Colon (tissue), 2 donors: ENCODE data around the gene TMOD3.
"Not testable (repeated sequence)": the region's sequence is repeated elsewhere in the genome, so short reads cannot be mapped to it uniquely, and the experiment has no call there.

ENCODE experiments used
- FAIRE-seq: peaks from 2 replicates; lab custom pipeline; 2012; peaks lifted over from hg19 to GRCh38; lab: Jason Lieb, UNC
- donor health status: control.
- donor health status: control.

The TMOD3 gene

DNA sequence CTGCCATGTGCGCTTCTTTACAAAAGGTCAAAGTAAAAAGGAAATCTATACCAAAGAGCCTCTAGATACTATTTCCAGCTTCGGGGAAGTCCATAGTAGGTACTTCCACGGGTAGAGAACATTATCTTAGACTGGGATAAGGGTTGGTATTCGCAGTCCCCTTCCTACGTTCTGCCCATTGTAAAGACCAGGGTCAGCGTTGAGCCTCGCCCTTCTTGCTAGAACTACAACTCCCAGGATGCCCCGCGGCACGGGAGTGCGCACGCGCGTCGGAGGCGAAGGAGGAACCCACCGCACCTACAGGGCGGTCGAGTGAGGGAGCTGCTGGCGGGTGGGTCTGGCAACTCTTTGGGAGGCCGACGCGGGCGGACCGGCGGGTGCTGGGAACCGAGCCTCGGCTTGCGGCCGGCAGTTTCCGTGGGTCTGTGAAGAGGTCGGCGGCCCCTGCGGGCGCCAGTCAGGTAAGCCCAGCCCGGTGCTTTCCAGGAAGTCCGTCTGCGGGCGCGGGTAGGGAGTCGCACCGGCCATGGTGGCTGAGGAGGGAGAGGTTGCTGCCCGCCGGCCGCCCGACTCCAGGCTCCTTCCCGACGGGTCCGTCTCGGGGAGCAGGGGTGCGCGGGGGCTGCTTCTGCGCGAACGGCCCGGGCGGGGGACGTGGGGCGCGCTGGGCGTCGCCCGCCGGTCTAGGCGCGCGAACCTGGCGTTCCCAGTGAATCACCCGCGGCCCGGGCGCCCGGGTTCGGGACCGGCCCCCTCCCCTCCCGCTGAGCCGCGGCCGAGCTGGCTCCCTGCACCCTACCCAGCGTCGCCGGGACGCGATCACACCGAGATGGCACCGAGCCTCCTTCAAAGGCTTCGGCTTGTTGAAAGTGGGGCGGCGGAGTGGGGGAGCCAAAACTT is at the start of gene TMOD3:
Gene TMOD3 (plus strand): TSS at position 278 of the 900 bp plus-strand sequence. CDS start 33,232 bp downstream, outside the sequence.
- no peak for FAIRE-seq

DNA sequence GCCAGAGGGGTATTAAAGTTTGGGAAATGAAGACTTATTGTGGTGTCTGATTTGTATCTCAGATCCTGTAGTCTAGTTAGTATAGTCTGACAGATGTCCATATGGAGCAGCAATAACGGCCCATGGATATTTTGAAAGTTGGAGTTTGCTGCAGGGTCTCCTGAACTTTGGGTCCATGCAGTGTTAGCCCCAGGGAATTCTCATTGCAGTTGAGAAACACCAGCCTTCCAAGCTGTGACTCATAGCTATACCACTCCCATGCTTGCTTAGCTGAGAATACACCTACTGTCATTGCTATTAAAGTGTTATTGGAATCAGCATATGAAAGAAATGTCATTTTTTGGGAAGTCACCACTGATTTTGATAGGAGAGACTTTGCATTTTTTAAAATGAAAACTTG is 48.8 kb upstream of the TMOD3 start:
- FAIRE-seq, result no peak

DNA sequence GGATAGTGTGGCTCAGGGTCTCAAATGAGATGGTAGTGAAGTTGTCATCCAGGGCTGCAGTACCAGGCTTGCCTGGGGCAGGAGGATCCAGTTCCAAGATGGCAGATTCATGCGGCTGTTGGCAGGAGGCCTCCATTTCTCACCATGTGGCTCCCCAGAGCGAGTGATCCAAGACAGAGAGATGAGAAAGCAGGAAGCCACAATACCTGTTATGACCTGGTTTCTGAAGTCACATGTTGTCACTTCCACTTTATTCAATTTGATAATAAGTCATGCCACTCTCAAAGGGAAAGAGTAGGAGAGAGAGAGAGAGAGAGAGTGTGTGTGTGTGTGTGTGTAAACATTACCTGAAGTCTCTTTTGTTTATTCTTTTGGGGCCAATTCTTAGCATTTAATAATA is 47.9 kb upstream of the TMOD3 start:
- no peak for FAIRE-seq

DNA sequence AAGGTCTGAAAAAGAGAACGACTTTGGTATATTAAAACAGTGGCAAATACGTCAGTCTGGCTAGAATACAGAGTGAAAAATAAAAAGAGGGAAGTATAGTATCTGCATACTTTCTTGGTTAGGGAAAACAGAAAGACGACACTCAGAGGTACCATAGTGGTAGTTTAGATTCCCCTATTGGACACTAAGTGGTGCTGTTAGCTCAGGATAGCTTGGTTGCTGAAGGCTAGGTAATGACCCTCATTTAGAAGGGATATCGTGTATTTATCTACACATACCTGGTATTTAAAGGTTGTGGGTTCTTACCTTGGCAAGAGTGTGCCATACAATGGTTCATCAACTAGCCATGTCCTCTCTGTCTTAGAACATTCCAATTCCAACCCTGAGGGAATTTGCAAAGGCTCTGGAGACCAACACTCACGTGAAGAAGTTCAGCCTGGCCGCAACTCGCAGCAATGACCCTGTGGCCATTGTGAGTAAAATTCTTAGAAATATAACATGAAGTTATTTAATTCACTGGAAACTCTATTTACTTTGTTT is 47.0 kb upstream of the TMOD3 start:
- no peak for FAIRE-seq

DNA sequence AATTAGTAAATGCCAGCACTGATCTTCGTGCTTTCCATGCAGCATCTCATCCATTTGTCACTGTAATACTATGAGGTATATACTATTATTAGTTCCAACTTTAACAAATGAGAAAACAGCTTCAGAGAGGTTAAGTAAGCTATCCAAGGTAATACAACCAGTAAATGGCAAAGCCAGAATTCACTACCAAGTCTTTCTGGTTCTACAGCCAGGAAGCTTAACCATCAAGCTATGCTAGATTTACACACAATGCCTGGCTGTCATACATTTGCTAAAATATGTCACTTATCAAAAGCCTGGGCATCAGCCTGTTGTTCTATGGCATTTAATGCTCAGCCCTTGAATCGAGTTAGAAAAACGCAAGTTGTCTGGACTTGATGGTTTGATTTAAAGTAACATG is 45.5 kb upstream of the TMOD3 start:
- no peak for FAIRE-seq

DNA sequence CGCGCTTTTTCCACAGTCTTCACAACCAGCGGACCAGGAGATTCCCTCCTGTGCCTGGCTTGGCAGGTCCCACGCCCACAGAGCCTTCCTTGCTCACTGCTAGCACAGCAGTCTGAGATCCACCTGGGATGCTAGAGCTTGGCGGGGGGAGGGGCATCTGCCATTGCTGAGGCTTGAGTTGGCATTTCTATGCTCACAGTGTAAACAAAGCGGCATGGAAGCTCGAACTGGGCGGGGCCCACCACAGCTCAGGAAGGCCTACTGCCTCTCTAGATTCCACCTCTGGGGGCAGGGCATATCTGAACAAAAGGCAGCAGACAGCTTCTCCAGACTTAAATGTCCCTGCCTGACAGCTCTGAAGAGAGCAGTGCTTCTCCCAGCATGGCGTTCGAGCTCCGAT is 42.3 kb upstream of the TMOD3 start:
- FAIRE-seq, result not testable (repeated sequence)

DNA sequence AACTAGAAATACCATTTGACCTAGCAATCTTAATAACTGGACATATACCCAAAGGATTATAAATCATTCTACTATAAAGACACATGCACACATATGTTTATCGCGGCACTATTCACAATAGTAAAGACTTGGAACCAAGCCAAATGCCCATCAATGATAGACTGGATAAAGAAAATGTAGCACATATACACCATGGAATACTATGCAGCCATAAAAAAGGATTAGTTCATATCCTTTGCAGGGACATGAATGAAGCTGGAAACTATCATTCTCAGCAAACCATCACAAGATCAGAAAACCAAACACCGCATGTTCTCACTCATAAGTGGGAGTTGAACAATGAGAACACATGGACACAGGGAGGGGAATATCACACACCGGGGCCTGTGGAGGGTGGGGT is 37.0 kb upstream of the TMOD3 start:
- not testable (repeated sequence) for FAIRE-seq

DNA sequence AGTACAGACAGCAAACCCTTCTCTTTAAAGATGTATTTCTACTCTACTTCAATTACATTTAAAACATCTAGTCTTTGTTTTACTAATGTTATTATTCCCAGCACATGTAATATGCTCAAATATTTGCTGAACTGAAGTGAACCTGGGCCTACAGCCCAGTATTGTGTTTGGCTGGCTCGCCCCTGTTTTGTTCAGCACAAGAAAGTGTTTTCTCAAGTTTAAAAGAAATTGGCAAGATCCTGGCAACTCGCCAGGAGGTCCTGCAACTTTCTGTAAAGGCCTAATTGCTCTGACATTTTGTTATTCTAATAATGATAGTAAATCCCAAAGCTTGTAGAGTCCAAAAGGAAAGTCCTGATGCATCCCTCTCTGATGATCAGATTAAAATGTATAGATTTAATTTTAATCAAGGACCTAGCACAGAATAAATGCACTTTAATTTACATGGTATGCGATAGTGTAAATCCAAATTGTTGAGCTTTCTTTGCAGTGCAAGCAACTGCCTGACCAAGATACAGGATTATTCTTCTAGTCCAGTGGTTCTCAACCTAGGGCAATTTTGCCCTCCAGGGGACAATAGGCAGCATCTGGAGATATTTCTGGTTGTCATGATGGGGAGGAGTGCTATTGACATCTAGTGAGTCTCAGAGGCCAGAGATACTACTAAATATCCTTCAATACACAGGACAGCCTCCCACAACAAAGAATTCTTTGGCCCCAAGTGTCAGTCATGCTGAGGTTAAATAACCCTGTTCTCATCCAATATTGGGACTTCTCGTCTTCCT is 35.7 kb upstream of the TMOD3 start:
- no peak for FAIRE-seq

DNA sequence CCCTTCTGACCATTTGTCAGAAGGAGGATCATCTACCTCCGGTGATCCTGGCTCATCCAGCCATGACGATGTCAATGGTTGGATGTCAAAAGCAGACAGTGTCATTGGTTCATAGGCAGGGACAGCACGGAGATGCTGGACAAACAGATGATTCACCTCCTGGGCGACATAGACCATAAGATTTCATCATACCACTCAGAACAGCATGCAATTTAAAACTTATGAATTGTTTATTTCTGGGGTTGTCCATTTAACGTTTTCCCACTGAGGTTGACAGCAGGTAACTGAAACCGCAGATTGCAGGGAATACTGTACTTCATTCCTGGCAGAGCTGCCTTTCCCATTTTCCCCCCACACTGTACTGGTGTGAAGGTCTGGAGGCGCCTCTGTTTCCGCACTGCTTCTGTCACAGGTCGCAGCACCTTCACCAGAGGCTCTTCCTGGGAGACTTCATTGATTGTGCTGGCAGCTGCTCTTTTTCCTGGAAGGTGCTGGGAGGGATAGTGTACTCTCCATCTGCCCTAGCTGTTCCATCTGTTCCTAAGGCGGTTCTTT is 32.5 kb upstream of the TMOD3 start:
- FAIRE-seq, result no peak

DNA sequence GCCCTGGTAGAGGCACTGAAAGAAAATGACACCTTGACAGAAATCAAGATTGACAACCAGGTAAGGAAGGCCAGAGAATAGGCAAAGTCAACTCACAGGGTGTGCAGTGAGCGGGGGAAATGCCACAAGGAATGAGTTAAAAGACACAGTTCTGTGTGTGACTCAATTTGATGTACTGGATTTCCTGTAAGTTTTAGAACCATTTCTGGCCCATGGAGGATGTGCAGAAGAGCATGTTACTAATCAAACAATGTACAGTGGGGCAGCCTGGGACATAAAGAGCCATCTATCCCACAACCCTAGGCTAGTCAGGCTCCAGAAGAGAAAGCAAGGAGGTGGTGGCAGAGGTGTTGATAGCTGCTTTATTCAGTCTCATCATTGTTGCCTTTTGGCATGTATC is 31.2 kb upstream of the TMOD3 start:
- FAIRE-seq, result no peak

DNA sequence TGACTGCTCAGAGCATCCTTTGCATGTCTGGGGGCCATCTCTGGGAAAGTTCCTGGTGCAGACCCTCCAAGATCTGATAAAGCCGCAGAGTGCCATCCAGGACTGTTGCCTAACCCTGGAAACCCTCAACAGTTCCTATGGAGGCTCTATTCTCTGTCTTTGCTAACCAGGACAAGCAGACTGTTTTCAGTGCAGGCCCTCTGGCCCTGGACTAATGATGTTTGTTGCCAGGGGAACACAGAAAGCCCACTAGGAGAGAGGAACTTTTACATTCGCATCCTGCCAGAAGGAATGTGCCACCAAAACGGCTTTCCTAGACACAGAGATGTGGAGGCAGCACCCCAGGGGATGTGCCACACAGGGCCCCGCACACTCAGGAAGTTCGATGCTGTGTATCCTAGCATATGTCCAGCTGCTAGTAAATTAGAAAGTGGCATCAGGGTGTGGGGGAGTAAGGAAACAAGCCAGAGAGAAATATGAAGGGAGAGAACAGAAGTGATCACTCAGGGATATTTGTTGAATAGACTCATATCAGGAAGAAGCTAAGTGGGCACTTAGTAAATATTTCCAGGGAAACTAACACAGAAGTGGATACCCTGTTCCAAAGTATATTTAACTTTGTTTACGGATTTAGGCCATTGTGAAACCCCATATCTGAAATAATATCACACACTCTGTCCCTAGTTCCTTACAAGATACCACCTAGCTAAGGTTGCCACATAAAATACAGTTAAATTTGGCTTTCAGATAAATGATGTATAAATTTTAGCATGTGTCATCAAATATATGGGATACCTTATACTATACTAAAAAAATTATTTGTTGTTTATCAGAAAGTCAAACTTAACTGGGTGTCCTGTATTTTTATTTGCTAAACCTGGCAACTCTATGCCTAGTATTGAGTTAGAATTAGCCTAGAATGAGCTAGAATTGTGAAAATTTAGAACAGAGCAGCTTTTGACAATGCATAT is 29.9 kb upstream of the TMOD3 start:
- no peak for FAIRE-seq

DNA sequence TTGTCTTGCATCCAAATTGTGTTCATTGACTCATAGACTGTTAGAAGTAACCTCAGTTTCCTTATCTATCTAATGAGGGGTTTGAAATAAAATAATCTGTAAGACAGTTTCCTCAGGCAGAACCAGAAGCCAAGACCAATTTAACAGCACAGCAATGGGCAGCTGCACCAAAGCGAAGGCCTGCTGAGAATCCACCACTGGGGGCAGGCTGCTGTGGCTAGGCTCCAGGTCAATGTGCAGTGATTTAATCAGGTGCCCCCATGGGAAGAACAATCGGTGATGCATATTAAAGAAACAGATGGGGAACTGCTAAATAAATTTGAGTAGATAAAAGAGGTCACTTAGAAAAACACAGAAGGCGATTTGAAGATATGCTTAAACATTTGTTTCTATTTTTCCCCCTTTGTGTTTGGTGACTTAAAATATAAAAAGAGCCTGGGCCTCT is 28.0 kb upstream of the TMOD3 start:
- FAIRE-seq, result no peak

DNA sequence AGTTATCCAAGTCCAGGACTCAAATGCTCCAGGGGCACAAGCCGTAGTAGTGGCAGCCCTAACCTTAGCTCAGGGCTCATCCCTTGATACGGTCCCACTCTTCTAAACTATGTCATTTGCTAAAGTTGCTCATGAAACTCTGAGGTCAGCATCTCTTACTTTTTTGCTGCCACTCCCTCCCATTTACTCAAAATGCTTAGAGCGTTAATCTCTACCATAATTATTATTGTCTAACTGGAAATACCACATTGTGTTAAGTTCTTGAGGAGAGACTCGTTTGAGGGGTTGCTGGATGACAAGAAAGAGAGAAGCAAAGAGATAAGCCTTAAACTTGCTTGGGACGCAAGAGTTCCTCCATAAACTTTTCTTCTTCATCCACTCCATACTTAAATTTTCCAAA is 26.9 kb upstream of the TMOD3 start:
- FAIRE-seq, result no peak

DNA sequence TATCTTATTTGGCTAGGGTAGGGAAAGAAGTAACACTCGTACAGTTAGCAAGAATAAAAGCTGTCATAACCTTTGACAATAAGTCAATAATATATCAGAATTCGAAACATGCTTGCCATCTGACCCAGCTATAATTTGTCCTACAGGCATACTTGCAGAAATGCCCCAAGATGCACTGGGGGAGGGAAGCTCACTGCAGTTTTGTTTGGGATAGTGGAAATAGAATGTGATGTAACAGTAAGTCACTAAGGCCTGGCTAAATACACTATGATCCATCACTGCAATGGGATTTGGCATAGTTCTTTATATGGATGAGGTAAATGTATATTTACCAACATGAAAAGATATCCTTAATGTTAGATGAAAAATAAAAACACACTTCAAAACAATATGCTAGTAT is 25.5 kb upstream of the TMOD3 start:
- no peak for FAIRE-seq

DNA sequence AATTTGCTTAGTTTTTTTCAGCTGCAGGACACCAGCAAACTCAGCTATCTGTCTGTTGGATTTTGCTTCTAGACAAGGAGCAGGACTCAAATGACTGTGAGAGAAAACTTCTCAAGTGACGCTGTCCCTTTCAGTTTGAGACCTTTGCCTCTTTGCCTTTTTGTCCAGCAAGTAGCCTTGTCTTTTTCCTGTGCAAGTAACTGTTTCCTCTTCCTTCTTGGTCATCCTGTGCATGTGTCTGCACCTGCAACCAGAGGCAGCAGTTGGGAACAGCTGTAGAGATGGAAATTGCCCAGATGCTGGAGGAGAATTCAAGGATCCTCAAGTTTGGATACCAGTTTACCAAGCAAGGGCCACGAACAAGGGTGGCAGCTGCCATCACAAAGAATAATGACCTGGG is 23.3 kb upstream of the TMOD3 start:
- no peak for FAIRE-seq

DNA sequence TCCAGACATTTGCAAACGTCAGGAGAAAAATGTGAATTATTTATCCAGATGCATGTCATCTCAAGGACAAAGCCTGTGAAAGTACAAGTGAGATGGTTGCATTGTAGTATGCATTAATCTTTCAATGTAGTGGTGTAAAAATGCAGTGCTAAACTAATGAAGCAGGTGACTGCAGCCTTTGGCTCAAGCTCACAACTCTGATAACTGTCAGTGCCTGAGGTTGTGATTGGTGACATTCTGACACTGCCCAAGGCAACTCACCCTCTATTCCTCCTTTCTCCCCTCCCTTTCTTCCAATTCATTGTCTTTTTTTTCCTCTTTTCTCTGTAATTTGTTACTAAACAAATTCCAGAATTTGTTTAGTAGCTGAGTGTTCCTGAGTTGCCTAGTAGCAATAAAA is 20.0 kb upstream of the TMOD3 start:
- FAIRE-seq, result no peak

DNA sequence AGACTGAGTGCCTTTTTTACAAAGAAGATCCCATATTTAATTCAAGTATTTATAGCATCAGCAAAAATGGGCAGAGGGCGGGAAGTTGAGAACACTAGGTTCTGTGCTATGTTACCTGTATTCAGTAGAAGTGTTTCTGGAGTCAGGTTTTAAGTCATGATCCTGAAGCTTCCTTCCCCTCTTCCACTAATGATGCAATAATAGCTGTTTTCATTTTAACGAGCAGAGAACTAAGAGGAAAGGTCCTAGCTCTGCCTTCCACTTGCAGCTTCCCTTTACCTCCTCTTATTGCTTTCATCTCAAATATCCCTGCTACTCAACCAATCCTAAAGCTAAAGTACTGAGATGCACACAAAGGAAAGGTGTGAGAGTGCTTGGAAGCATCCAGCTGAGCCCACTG is 16.9 kb upstream of the TMOD3 start:
- no peak for FAIRE-seq

DNA sequence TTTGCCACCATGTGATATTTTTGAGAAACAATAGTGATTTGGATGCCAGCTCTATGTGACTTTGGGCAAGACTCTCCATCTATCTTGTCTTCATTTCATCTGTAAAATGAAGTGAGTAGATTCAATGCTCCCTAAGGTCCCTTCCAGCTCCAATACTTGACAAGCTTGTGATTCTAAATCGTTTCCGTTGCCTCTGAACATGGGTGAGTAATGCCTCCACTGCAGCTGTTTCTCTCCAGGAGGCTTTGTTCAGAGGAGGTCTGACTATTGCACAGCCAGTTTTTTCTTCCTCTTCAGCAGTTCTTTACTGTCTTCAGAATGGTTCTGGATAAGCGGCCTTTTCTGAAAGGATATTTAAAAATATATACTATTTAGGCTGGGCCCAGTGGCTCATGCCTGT is 14.8 kb upstream of the TMOD3 start:
- no peak for FAIRE-seq

DNA sequence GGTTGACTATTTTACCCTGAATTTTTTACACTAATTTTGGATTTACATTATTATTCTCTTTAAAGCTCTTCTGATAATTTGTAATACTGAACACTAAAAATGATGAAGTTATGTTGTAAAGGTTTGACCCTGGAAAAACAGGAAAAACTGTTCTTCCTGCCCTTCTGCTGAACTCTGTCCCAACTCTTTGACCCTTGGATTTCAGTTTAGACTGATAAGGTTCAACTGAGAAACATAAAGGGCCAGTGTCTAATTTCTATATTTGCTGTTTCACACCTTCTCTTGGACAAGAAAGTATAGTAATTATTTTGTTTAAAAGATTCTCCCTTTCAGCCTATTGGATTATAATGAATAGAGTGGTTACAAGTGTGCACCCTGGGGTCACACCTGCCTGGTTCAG is 12.8 kb upstream of the TMOD3 start:
- no peak for FAIRE-seq

DNA sequence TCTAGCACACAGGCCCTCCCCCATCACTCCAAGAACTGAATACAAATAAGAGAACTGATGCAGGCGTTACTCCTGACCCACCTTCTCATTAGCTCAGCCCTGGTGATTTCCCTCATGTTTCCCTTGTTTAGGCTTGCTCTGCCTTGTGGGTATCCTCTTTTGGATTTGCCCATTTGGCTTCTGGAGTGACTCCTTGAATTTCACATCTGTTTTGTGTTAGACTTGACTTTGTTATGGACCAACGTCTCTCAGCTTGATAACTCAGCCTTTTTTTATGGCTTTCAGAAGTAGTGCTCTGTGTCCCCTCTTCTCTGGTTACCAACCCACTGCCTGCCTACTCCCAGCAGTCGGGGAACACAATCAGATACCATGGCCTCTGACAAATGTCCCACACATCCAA is 11.3 kb upstream of the TMOD3 start:
- FAIRE-seq, result no peak

DNA sequence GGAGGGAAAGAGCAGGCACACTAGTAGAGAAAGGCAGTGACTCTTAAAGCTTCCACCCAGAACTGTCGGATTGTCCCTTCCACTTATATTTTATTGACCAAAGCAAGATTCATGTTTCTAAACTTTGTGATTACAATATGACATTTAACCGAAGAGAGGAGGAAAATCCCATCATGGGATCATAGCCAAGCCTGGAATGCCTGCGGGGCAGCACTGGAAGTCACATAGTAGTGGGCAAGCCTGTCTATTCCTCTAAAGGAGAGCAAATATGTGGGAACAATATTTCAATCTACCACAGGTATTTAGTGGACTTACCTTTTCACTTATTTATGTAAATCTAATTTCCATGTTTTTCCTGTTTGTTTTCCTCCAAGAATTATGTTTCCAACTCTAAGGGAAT is 3.8 kb upstream of the TMOD3 start:
- FAIRE-seq, result no peak
